ENCODE measurements around the gene CAB39L.

- TF ChIP-seq CTCF (conservative IDR thresholded peaks at IDR 0.05; ENCODE audit: low read length) (no peak), EZH2phosphoT487 (IDR thresholded peaks at IDR 0.05; ENCODE audit: borderline replicate concordance, low read depth, low read length) (no peak)
Observed at GRCh38 chr13:49441312-49441711, 2.6 kb downstream of the CAB39L start.
